ENCODE data around the gene HRH2. TPM values are rescaled to one million over a fixed set of nuclear protein-coding genes. Genes with fewer than 3 reads are reported as not detected.

The HRH2 gene
- total and polyA plus RNA-seq, 9 of the 15 experiments (the other 6 are each of a cell fraction or from before 2014, with no cell fraction given) = 0.04 TPM; not detected in 8

DNA sequence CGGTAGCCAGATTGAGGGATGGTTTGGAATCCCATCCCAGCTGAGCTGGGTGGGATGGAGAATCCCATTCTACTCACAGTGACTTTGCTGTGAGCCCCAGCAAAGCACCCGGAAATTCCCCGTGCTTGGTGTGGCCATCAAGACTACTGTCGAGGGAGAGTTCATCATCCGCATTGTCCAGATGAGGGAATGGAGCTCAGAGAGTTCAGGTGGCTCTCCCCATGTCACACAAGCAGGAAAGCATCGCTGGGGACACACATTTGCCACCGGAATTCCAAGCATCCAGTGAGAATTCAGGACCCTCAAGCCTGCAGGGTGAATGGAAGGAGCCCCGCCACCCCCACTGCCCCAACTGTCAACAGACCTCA lies 54.4 kb downstream of the HRH2 start:
- ChIA-PET POLR2A (interaction anchor here (1.1 kb wide), 1 partner anchor 141 kb away, joined by 6 read pairs; no protein-coding TSS in a partner anchor), CTCF (ENCODE audit: low intra/inter-chr PET ratio) (no interaction called here)
- Histone ChIP-seq H3K27me3 (ENCODE audit: control insufficient read depth in 2 of 2, insufficient read depth in 2 of 2, low read length in 2 of 2) (peaks cover 9 to 59% of the 10 kb centered on the region in 2 experiments), H3K4me2 (ENCODE audit: insufficient read depth, low read length) (no peak overlapping the region), H3K9me1 (ENCODE audit: control insufficient read depth, insufficient read depth, low read length) (no peaks in the 10 kb centered on the region), H3K27ac (ENCODE audit: extremely low read depth, low read depth, low read length) (no peak overlapping the region), H3K9ac (ENCODE audit: insufficient read depth in 1 of 2, low read depth in 2 of 2, low read length in 2 of 2) (no peak overlapping the region), H2AFZ (ENCODE audit: low read depth, low read length) (no peak overlapping the region), H3K9me3 (replicated peaks; ENCODE audit: control insufficient read depth, insufficient read depth, low read depth, low read length) (no peaks in the 10 kb centered on the region), H4K20me1 (replicated peaks; ENCODE audit: control insufficient read depth, insufficient read depth, low read length) (no peaks in the 10 kb centered on the region; the same call in 1 of the 2 replicates), H3K79me2 (ENCODE audit: control insufficient read depth, insufficient read depth, low read length) (no peaks in the 10 kb centered on the region), H3K36me3 (ENCODE audit: control insufficient read depth, insufficient read depth, low read length) (no peaks in the 10 kb centered on the region), H3K4me1 (replicated peaks in 1 of 2; ENCODE audit: control insufficient read depth in 2 of 2, insufficient read depth in 2 of 2, low read length in 2 of 2) (no peaks in the 10 kb centered on the region), H3K4me3 (no peak overlapping the region)
- 2% methylated on average over 8 of the region's 8 CpGs for WGBS (ENCODE audit: insufficient coverage, low coverage, missing lambda C conversion rate)
- no TSS peak for BruUV-seq (replicated peaks)
- no peak for FAIRE-seq
- in situ Hi-C loops (cut with MboI) (no loop called here), intact Hi-C loops (cut with micrococcal nuclease) (no loop called here)
- no peak for ATAC-seq
- TF ChIP-seq HDAC3 (IDR thresholded peaks at IDR 0.05; ENCODE audit: borderline replicate concordance, partially characterized antibody) = no peak
- no peak for TF ChIP-seq ZNF79 (CRISPR knock-in tag; IDR thresholded peaks at IDR 0.05; ENCODE audit: low read depth)
- no peak for TF ChIP-seq NR3C1 (CRISPR knock-in tag; IDR thresholded peaks at IDR 0.05)
- TF ChIP-seq HNRNPH1 (optimal IDR thresholded peaks at IDR 0.05; ENCODE audit: low read depth, low read length) = no peak
- no peak for TF ChIP-seq NONO (IDR thresholded peaks at IDR 0.05; ENCODE audit: low read depth in 2 of 2, low read length in 1 of 2)
- TF ChIP-seq BMI1 (IDR thresholded peaks at IDR 0.05; ENCODE audit: low read length) = no peak
- no peak for TF ChIP-seq JUND (IDR thresholded peaks at IDR 0.05; ENCODE audit: borderline replicate concordance, low read depth, low read length)
- no peak for TF ChIP-seq JUND (tag; IDR thresholded peaks at IDR 0.05; ENCODE audit: borderline replicate concordance, low read depth, low read length)
- TF ChIP-seq YY1 (IDR thresholded peaks at IDR 0.05; ENCODE audit: borderline replicate concordance in 1 of 3, control insufficient read depth in 1 of 3, extremely low read depth in 1 of 3, insufficient read depth in 3 of 3, insufficient read length in 1 of 3, insufficient replicate concordance in 2 of 3, low read depth in 1 of 3, low read length in 2 of 3) = no peak
- no peak for TF ChIP-seq MTA3 (IDR thresholded peaks at IDR 0.05; ENCODE audit: borderline replicate concordance)
- TF ChIP-seq, protein P1, sequence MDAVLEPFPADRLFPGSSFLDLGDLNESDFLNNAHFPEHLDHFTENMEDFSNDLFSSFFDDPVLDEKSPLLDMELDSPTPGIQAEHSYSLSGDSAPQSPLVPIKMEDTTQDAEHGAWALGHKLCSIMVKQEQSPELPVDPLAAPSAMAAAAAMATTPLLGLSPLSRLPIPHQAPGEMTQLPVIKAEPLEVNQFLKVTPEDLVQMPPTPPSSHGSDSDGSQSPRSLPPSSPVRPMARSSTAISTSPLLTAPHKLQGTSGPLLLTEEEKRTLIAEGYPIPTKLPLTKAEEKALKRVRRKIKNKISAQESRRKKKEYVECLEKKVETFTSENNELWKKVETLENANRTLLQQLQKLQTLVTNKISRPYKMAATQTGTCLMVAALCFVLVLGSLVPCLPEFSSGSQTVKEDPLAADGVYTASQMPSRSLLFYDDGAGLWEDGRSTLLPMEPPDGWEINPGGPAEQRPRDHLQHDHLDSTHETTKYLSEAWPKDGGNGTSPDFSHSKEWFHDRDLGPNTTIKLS (IDR thresholded peaks at IDR 0.05; ENCODE audit: borderline replicate concordance, low read depth) = no peak
- TF ChIP-seq CCAR2 (IDR thresholded peaks at IDR 0.05; ENCODE audit: low read depth, low read length) = no peak
- no peak for TF ChIP-seq HDAC1 (IDR thresholded peaks at IDR 0.05)
- no peak for TF ChIP-seq NR4A1 (CRISPR knock-in tag; IDR thresholded peaks at IDR 0.05)
- no peak for TF ChIP-seq NR4A1 (tag; IDR thresholded peaks at IDR 0.05)
- TF ChIP-seq SMARCA4 (IDR thresholded peaks at IDR 0.05) = no peak
- no peak for TF ChIP-seq CGGBP1 (CRISPR knock-in tag; IDR thresholded peaks at IDR 0.05)
- TF ChIP-seq MEIS2 (IDR thresholded peaks at IDR 0.05; ENCODE audit: partially characterized antibody) = no peak
- DNase-seq (ENCODE audit: extremely low read depth in 1 of 4, low spot score in 3 of 4) = no peak
